Measurements from ENCODE around the gene SLC25A19. TPM values are rescaled to one million over a fixed set of nuclear protein-coding genes. Genes with fewer than 3 reads are reported as not detected.
A peak's percentile ranks its signal among the peaks of the same experiment; 100 is the strongest.

Gene SLC25A19
- polyA plus RNA-seq, 1 experiment: 3.5 TPM

DNA sequence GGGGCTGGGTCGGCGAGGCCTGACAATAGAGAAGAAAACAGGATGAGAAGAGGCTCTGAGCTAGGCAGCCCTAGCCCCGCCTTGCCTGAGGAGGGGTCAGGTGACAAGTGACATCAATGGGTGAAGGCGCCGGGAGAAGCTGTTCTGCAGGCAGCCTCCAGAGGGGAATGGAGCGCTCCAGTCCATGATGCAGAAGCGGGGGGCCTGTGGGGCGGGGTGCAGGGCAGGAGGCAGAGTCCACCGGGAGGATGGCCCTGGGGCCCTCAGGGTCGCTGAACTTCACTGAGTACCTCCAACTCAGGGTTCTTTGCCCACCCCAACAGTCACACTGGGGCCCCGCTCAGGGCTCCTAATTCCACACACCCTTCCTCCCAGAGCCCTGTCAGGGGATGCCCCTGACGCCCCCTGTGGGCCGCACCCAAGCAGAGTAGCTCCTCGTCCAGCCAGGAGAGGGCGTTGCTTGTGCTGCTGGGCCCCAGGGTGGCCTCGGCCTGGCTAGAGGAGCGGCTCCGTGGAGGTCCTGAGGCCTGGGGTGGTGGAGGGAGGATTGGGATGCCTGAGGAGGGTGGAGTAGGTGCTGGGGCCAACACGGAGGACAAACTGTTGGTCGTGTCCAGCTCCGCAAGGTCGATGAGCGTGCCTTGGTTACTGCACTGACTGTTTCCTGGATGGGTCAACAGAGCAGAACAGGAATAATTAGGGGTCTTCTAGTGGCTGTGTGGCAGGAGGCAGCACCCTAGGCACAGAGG lies 48.7 kb downstream of the SLC25A19 start:
- H3K27ac ChIP-seq (ENCODE audit: low read depth, low read length): no peak overlapping the region
- DNase-seq (ENCODE audit: low read depth, low spot score): no peak
- TF ChIP-seq, protein P1, sequence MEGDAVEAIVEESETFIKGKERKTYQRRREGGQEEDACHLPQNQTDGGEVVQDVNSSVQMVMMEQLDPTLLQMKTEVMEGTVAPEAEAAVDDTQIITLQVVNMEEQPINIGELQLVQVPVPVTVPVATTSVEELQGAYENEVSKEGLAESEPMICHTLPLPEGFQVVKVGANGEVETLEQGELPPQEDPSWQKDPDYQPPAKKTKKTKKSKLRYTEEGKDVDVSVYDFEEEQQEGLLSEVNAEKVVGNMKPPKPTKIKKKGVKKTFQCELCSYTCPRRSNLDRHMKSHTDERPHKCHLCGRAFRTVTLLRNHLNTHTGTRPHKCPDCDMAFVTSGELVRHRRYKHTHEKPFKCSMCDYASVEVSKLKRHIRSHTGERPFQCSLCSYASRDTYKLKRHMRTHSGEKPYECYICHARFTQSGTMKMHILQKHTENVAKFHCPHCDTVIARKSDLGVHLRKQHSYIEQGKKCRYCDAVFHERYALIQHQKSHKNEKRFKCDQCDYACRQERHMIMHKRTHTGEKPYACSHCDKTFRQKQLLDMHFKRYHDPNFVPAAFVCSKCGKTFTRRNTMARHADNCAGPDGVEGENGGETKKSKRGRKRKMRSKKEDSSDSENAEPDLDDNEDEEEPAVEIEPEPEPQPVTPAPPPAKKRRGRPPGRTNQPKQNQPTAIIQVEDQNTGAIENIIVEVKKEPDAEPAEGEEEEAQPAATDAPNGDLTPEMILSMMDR (IDR thresholded peaks at IDR 0.05; ENCODE audit: low read depth, low read length): peak; percentile 70
- ChIA-PET POLR2A (interaction anchor here (0.6 to 1.0 kb wide), 3 partner anchors 51 to 172 kb away, joined by 3 to 4 read pairs (median 4); no protein-coding TSS in a partner anchor), CTCF (interaction anchor here (0.6 to 2.6 kb wide), 11 partner anchors 8 to 1515 kb away, joined by 3 to 14 read pairs (median 4); partner anchors contain the start of gene MIF4GD)
- H3K4me3 ChIP-seq (ENCODE audit: low read depth, low read length): no peak overlapping the region
- H3K27me3 ChIP-seq (ENCODE audit: control insufficient read depth, insufficient read depth, low read length): no peaks in the 10 kb centered on the region
- H3K9me3 ChIP-seq (ENCODE audit: control insufficient read depth, insufficient read depth, low read length): no peaks in the 10 kb centered on the region

DNA sequence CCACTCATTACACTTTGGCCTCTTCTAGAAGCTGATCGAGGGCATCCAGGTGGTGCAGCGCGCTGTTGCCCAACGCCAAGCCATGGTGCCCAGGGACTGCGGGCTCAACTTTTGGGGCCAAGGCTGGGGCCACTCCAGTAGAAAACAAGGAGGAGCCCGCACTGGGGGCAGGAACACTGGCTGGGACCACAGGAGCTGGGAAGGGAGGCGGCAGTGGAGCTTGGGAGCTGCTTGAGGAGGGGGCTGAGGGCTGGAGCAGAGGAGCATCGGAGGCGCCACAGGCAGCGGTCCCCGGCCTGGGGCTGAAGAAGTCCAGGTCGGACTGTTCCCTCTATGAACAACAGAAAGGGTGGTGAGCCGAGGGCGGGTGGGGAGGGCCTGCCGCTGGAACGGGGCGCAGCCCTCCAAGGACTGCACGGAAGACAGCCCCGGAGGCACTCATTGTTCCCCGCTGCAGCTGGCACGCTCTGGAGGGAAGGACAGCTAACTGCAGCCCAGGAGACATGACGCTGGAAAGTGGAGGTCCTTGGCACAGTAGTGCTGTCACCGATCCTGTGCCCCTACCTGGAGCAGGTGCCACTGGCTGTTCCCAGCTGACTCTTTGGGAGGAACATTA lies 49.3 kb downstream of the SLC25A19 start:
- no peak for DNase-seq (ENCODE audit: low read depth, low spot score)
- no peak overlapping the region for H3K27ac ChIP-seq (ENCODE audit: low read depth, low read length)
- H3K4me3 ChIP-seq (ENCODE audit: low read depth, low read length): no peak overlapping the region
- no peaks in the 10 kb centered on the region for H3K9me3 ChIP-seq (ENCODE audit: control insufficient read depth, insufficient read depth, low read length)
- no peaks in the 10 kb centered on the region for H3K27me3 ChIP-seq (ENCODE audit: control insufficient read depth, insufficient read depth, low read length)
- ChIA-PET CTCF (interaction anchor here (0.6 to 2.6 kb wide), 14 partner anchors 8 to 1516 kb away, joined by 3 to 16 read pairs (median 4); partner anchors contain the start of gene MIF4GD), POLR2A (interaction anchor here (0.6 to 1.2 kb wide), 3 partner anchors 22 to 544 kb away, joined by 3 to 5 read pairs (median 3); partner anchors contain the start of genes GGA3 and MRPS7)
- TF ChIP-seq, protein P1 (IDR thresholded peaks at IDR 0.05; ENCODE audit: low read depth, low read length): no peak

DNA sequence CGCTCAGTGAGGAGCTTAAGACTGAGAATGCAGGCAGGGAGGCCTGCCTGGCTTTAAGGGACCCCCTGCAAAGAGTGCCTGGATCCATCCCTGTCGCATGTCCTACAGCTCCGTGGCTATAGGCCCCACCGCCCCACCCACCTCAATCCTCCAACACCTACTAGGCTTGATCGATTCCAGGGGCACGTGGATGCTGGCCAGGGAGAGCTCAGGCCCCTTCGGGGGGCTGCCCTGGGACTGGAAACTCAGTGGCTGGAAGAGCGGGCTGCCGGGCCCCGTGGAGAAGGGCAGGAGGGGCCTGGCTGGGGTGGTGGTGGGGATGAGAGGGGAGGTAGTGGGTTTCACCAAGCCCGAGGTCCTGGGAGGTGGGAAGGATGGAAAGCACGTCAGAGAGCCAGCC lies 50.0 kb downstream of the SLC25A19 start:
- POLR2A ChIA-PET: interaction anchor here (0.5 to 1.2 kb wide), 4 partner anchors 10 to 544 kb away, joined by 3 to 13 read pairs (median 4); partner anchors contain the start of genes GGA3 and MRPS7
- no peaks in the 10 kb centered on the region for H3K27me3 ChIP-seq (ENCODE audit: control insufficient read depth, insufficient read depth, low read length)
- H3K4me3 ChIP-seq (ENCODE audit: low read depth, low read length): no peak overlapping the region
- no peaks in the 10 kb centered on the region for H3K9me3 ChIP-seq (ENCODE audit: control insufficient read depth, insufficient read depth, low read length)
- H3K27ac ChIP-seq (ENCODE audit: low read depth, low read length): no peak overlapping the region
- TF ChIP-seq, protein P1 (IDR thresholded peaks at IDR 0.05; ENCODE audit: low read depth, low read length): no peak
- DNase-seq (ENCODE audit: low read depth, low spot score): no peak
- CTCF ChIA-PET: interaction anchor here (0.9 to 2.2 kb wide), 7 partner anchors 9 to 278 kb away, joined by 3 to 16 read pairs (median 6); partner anchors contain the start of gene MIF4GD

DNA sequence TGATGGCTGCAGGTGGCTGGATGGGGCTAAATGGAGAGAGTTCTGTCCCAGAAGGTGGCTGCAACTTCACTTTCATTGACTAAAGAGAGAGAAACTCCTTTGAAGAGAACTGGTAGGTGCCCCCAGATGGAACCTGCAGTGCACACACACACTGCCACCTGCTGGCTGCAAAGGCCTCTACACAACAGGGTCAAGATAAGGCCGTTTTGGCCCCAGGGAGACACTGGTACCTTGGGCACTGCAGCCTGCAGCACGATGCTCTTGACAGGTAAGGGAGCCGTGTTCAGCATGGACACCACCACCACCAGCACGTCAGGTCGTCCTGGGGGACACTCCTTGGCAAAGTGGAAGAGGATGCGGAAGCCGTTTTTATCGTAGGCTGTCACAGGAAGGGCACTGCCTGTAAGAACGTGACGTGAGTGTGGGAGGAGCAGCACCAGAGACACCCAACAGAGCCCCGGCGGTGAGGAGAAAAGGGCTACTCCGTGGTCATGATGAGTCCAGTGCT lies 50.5 kb downstream of the SLC25A19 start:
- POLR2A ChIA-PET: interaction anchor here (0.6 to 1.2 kb wide), 2 partner anchors 10 to 23 kb away, joined by 3 to 5 read pairs; partner anchors contain the start of genes GGA3 and MRPS7

More for the DNA sequence above, 50.5 kb downstream of the SLC25A19 start:
- H3K27me3 ChIP-seq (ENCODE audit: control insufficient read depth, insufficient read depth, low read length): no peaks in the 10 kb centered on the region
- TF ChIP-seq, protein P1 (IDR thresholded peaks at IDR 0.05; ENCODE audit: low read depth, low read length): peak; percentile 92
- no peak overlapping the region for H3K27ac ChIP-seq (ENCODE audit: low read depth, low read length)
- CTCF ChIA-PET: interaction anchor here (0.9 to 2.2 kb wide), 7 partner anchors 9 to 277 kb away, joined by 3 to 16 read pairs (median 6); no protein-coding TSS in a partner anchor
- peak; percentile 43 for DNase-seq (ENCODE audit: low read depth, low spot score)
- H3K9me3 ChIP-seq (ENCODE audit: control insufficient read depth, insufficient read depth, low read length): no peaks in the 10 kb centered on the region
- no peak overlapping the region for H3K4me3 ChIP-seq (ENCODE audit: low read depth, low read length)
